K562 (cell line): ENCODE measurements around the gene ASB6. TPM values are rescaled to one million over a fixed set of nuclear protein-coding genes. Genes with fewer than 3 reads are reported as not detected.

Experiments
- ETS1 ChIP-seq: conservative IDR thresholded peaks from 2 replicates; pipeline ENCODE4 v1.6.1; 2011; ENCODE audit warnings: low read depth, mild to moderate bottlenecking, low read length; ENCODE audit not compliant: control insufficient read depth
- PYGO2 ChIP-seq: fragments of 450-650 bp; IDR thresholded peaks from 2 replicates; pipeline ENCODE4 v1.6.1; 2016; ENCODE audit warnings: mild to moderate bottlenecking, missing genetic modification characterization, moderate library complexity, missing compliant biosample characterization
- SAP30 ChIP-seq: fragments of 200-600 bp; sonication (generic); IDR thresholded peaks from 2 replicates; pipeline ENCODE4 v1.6.1; 2012; ENCODE audit warnings: borderline replicate concordance, low read depth, mild to moderate bottlenecking, moderate library complexity, low read length, control low read depth, inconsistent platforms; ENCODE audit not compliant: insufficient read depth, poor library complexity, severe bottlenecking
- ZNF592 ChIP-seq: fragments of 450-650 bp; IDR thresholded peaks from 2 replicates; pipeline ENCODE4 v1.6.1; 2017; ENCODE audit warnings: antibody characterized with exemption, mild to moderate bottlenecking
- polyA plus RNA-seq, 8 experiments: library from polyadenylated mRNA; depleted of rRNA in 4 of 8; stranded (reverse) in 5 of 8; unstranded in 3 of 8; fragments of >200 nt; fragmentation: Nextera tagmentation in 2 of 8; fragmentation: Illumina TruSeq in 1 of 8; extraction: Ambion mirVana in 2 of 8; extraction: Trizol in 1 of 8; gene quantifications; 2 replicates each; pipeline versions ENCODE4 v1.2.1 to v1.2.3, GENCODE V29; 2011 to 2014; ENCODE audit warnings: inconsistent platforms in 1 of 8, missing spikeins in 1 of 8
- total RNA-seq, 7 experiments: library from RNA; depleted of rRNA in 6 of 7; stranded (reverse); fragments of >200 nt in 6 of 7; fragmentation: Illumina TruSeq in 2 of 7; extraction: Trizol in 2 of 7; gene quantifications; 2 replicates each; pipeline versions ENCODE4 v1.2.1 to v1.2.3, GENCODE V29; 2011 to 2021; ENCODE audit warnings: low replicate concordance in 1 of 7

Gene ASB6
- total and polyA plus RNA-seq, 9 of the 15 experiments (the other 6 are each of a cell fraction or from before 2014, with no cell fraction given): 0.92 to 17.8 (median 11.3) TPM

DNA sequence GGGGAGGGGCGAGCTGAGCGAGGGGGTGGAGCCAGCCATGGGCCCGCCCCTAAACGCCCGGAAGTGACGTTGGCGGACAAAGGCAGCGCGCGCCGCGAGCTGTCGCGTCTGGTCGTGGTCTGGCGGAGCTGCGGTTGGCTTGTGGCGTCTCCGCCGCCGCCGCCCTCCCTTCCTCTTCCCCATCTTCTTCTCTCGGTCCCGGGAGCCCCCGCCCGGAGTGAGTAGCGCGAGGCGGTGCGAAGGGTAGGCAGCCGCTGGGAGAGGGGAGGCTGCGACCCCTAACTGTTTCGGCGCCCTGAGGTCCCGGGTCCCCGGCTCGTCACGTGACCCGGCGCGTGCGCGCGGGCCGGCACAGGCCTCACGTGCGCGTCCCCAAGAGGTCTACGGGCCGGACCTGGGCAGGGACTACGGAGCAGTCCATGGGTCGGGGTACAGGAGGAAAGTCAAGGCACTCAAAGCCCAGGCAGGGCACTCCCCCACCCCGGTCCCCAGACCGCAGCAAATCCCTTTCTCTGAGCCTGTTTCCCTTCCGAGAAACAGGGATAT lies 15.8 kb downstream of the ASB6 start, which contains the start of gene NTMT1 (continued):
- TF ChIP-seq SAP30: peak; percentile 96
- peak; percentile 77; the same call in 1 of the 2 replicates for TF ChIP-seq ETS1
- TF ChIP-seq PYGO2 (tag): no peak
- TF ChIP-seq ZNF592: 0 out of 2 replicates have a peak, but pooled peaks have one; percentile 16
